OCI-LY1 (cell line): ENCODE results near the gene KCNMB4.

Experiments
- EZH2 ChIP-seq: fragments of 200-600 bp; sonication (generic), shearing (Covaris generic); IDR thresholded peaks from 2 replicates; pipeline ENCODE4 v1.8.0; 2017; ENCODE audit warnings: borderline replicate concordance, mixed run types, mild to moderate bottlenecking, antibody characterized with exemption, low read length, moderate library complexity, mixed read lengths
- TF ChIP-seq, protein P1 (sequence below): fragments of 200-600 bp; sonication (generic), shearing (Covaris generic); IDR thresholded peaks from 2 replicates; pipeline ENCODE4 v1.5.1; 2017; ENCODE audit warnings: mild to moderate bottlenecking, antibody characterized with exemption, low read length, moderate library complexity, mixed read lengths

DNA sequence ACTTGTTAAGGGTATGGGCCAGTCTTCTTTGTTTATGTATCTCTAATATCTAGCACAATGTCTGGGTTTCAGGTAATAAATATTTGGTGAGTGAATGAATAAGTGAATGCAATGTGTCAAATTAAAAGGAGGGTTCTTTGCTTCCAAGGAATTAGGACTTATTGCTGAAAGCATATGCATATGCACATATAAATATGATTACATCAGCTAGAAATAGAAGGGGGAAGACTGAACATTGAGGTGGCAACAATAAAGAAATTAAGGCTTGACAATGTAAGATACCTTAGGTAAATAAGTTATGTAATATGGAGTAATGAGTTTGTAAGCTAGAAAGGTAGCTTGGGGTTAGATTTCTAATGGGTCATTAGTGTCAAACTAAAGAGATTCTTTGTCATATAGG is 37.7 kb downstream of the KCNMB4 start:
- no peak for TF ChIP-seq EZH2
- TF ChIP-seq, protein P1, sequence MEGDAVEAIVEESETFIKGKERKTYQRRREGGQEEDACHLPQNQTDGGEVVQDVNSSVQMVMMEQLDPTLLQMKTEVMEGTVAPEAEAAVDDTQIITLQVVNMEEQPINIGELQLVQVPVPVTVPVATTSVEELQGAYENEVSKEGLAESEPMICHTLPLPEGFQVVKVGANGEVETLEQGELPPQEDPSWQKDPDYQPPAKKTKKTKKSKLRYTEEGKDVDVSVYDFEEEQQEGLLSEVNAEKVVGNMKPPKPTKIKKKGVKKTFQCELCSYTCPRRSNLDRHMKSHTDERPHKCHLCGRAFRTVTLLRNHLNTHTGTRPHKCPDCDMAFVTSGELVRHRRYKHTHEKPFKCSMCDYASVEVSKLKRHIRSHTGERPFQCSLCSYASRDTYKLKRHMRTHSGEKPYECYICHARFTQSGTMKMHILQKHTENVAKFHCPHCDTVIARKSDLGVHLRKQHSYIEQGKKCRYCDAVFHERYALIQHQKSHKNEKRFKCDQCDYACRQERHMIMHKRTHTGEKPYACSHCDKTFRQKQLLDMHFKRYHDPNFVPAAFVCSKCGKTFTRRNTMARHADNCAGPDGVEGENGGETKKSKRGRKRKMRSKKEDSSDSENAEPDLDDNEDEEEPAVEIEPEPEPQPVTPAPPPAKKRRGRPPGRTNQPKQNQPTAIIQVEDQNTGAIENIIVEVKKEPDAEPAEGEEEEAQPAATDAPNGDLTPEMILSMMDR, result no peak
